GM23338 (cell line): ENCODE measurements around the gene SLC24A4. TPM values are rescaled to one million over a fixed set of nuclear protein-coding genes. Genes with fewer than 3 reads are reported as not detected.

ENCODE experiments used
- ATAC-seq: fragments of 200-7000 bp; cut with Tn5 transposase; 3 replicates; pipeline ENCODE4 v1.9.1; 2020
- DNase-seq: peaks from one replicate; pipeline ENCODE4 v3.0.0-alpha.2; 2015; ENCODE audit warnings: low spot score
- H2AFZ ChIP-seq: fragments of 200-600 bp; sonication (generic); 2 replicates; pipeline ENCODE4 v1.8.0; 2016; ENCODE audit warnings: antibody characterized with exemption, mild to moderate bottlenecking, moderate library complexity
- H3F3A ChIP-seq: fragments of 200-600 bp; sonication (generic); replicated peaks from 2 replicates; pipeline ENCODE4 v1.8.0; 2017; ENCODE audit warnings: antibody characterized with exemption, mixed run types, low read depth
- H3K27ac ChIP-seq: fragments of 200-600 bp; sonication (generic); 2 replicates; pipeline ENCODE4 v1.6.1; 2016; ENCODE audit warnings: low read depth
- H3K27me3 ChIP-seq: fragments of 200-600 bp; sonication (generic); 2 replicates; pipeline ENCODE4 v1.8.0; 2016; ENCODE audit warnings: mild to moderate bottlenecking, mixed run types, moderate library complexity; ENCODE audit not compliant: insufficient read depth
- H3K36me3 ChIP-seq: fragments of 200-600 bp; sonication (generic); 2 replicates; pipeline ENCODE4 v1.8.0; 2016; ENCODE audit warnings: mild to moderate bottlenecking; ENCODE audit not compliant: insufficient read depth
- H3K4me1 ChIP-seq: fragments of 200-600 bp; sonication (generic); 2 replicates; pipeline ENCODE4 v1.8.0; 2016; ENCODE audit warnings: mild to moderate bottlenecking, moderate library complexity; ENCODE audit not compliant: insufficient read depth
- H3K4me2 ChIP-seq: fragments of 200-600 bp; sonication (generic); 2 replicates; pipeline ENCODE4 v1.7.1; 2017; ENCODE audit warnings: mixed run types
- H3K4me3 ChIP-seq: fragments of 200-600 bp; sonication (generic); 2 replicates; pipeline ENCODE4 v1.6.1; 2016; ENCODE audit warnings: mixed run types
- H3K79me2 ChIP-seq: fragments of 200-600 bp; sonication (generic); replicated peaks from 2 replicates; pipeline ENCODE4 v1.8.0; 2017; ENCODE audit warnings: mild to moderate bottlenecking; ENCODE audit not compliant: insufficient read depth
- H3K9me2 ChIP-seq: fragments of 200-600 bp; sonication (generic); 2 replicates; pipeline ENCODE4 v1.8.0; 2017; ENCODE audit not compliant: insufficient read depth
- H4K20me1 ChIP-seq: fragments of 200-600 bp; sonication (generic); replicated peaks from 2 replicates; pipeline ENCODE4 v1.8.0; 2017; ENCODE audit warnings: mild to moderate bottlenecking; ENCODE audit not compliant: insufficient read depth
- H3K27ac Mint-ChIP-seq: 2 replicates; pipeline ENCODE4 v1.8.0; 2020; ENCODE audit warnings: inconsistent platforms, mild to moderate bottlenecking, moderate library complexity, mixed read lengths
- H3K27me3 Mint-ChIP-seq: 3 replicates; pipeline ENCODE4 v1.8.0; 2022; ENCODE audit warnings: low read depth, mild to moderate bottlenecking, moderate library complexity, mixed read lengths, inconsistent platforms; ENCODE audit not compliant: insufficient read depth, poor library complexity
- H3K36me3 Mint-ChIP-seq: 3 replicates; pipeline ENCODE4 v1.8.0; 2021; ENCODE audit warnings: low read depth, mild to moderate bottlenecking, inconsistent platforms, moderate library complexity, mixed read lengths
- H3K4me1 Mint-ChIP-seq: 3 replicates; pipeline ENCODE4 v1.8.0; 2020; ENCODE audit warnings: mild to moderate bottlenecking, inconsistent platforms, mixed read lengths
- H3K4me3 Mint-ChIP-seq: 3 replicates; pipeline ENCODE4 v1.8.0; 2021; ENCODE audit warnings: moderate library complexity, mild to moderate bottlenecking, inconsistent platforms, mixed read lengths
- H3K9me3 Mint-ChIP-seq: 3 replicates; pipeline ENCODE4 v1.8.0; 2020; ENCODE audit warnings: moderate library complexity, mild to moderate bottlenecking, inconsistent platforms, mixed read lengths
- CREB1 ChIP-seq: fragments of 250-450 bp; sonication (Bioruptor Pico); IDR thresholded peaks from 2 replicates; pipeline ENCODE4 v1.5.0; 2020; ENCODE audit warnings: low read depth, mild to moderate bottlenecking, moderate library complexity
- CTCF ChIP-seq, 2 experiments: fragments of 200-600 bp in 1 of 2; sonication (generic) in 1 of 2; conservative IDR thresholded peaks; 2 replicates each; pipeline versions ENCODE4 v1.5.1 to v1.6.1; 2016 to 2017; ENCODE audit warnings: antibody characterized with exemption in 2 of 2, low read depth in 2 of 2, mild to moderate bottlenecking in 2 of 2, moderate library complexity in 1 of 2
- ETS1 ChIP-seq: IDR thresholded peaks from 2 replicates; pipeline ENCODE4 v1.6.1; 2016; ENCODE audit warnings: antibody characterized with exemption
- EZH2 ChIP-seq: fragments of 200-600 bp; sonication (generic); IDR thresholded peaks from one replicate; pipeline ENCODE4 v1.8.0; 2017; ENCODE audit warnings: antibody characterized with exemption, mild to moderate bottlenecking, low read depth; ENCODE audit not compliant: unreplicated experiment
- EZH2phosphoT487 ChIP-seq: fragments of 200-600 bp; sonication (generic); IDR thresholded peaks from one replicate; pipeline ENCODE4 v1.8.1; 2018; ENCODE audit warnings: antibody characterized with exemption; ENCODE audit not compliant: unreplicated experiment
- JUNB ChIP-seq: IDR thresholded peaks from one replicate; pipeline ENCODE4 v1.6.1; 2016; ENCODE audit warnings: antibody characterized with exemption; ENCODE audit not compliant: unreplicated experiment
- NANOG ChIP-seq: IDR thresholded peaks from 2 replicates; pipeline ENCODE4 v1.6.1; 2016; ENCODE audit warnings: antibody characterized with exemption, borderline replicate concordance
- POLR2AphosphoS5 ChIP-seq: IDR thresholded peaks from 2 replicates; pipeline ENCODE4 v1.6.1; 2016; ENCODE audit warnings: antibody characterized with exemption, low read depth
- REST ChIP-seq: IDR thresholded peaks from one replicate; pipeline ENCODE4 v1.6.1; 2018; ENCODE audit warnings: antibody characterized with exemption; ENCODE audit not compliant: unreplicated experiment
- STAT1 ChIP-seq: IDR thresholded peaks from one replicate; pipeline ENCODE4 v1.6.1; 2016; ENCODE audit warnings: antibody characterized with exemption; ENCODE audit not compliant: unreplicated experiment
- ZNF114 ChIP-seq: fragments of 250-450 bp; sonication (Bioruptor Pico); IDR thresholded peaks from 2 replicates; pipeline ENCODE4 v1.5.0; 2020; ENCODE audit warnings: mild to moderate bottlenecking, moderate library complexity
- ZNF331 ChIP-seq: fragments of 250-450 bp; sonication (Bioruptor Pico); IDR thresholded peaks from 2 replicates; pipeline ENCODE4 v1.5.0; 2020; ENCODE audit warnings: low read depth, mild to moderate bottlenecking, moderate library complexity
- ZNF462 ChIP-seq: fragments of 250-450 bp; sonication (Bioruptor Pico); IDR thresholded peaks from 2 replicates; pipeline ENCODE4 v1.5.0; 2020; ENCODE audit warnings: mild to moderate bottlenecking, moderate library complexity
- polyA plus RNA-seq: library from polyadenylated mRNA; unstranded; fragments of >200 nt; fragmentation: Nextera tagmentation; extraction: Ambion mirVana; gene quantifications from 2 replicates; pipeline ENCODE4 v1.2.1, GENCODE V29; 2016
- total RNA-seq: library from RNA; depleted of rRNA; stranded (reverse); fragments of >200 nt; shearing (Covaris generic); gene quantifications from 2 replicates; pipeline ENCODE4 v1.2.3, GENCODE V29; 2014

SLC24A4 gene
- total and polyA plus RNA-seq, 2 experiments from 2014 or later, result 0.06 to 0.38 TPM

GRCh38 chr14:92484132-92484823, 161.3 kb downstream of the SLC24A4 start:
- Histone ChIP-seq H3K27me3 (no peaks in the 10 kb centered on the region), H3K36me3 (no peaks in the 10 kb centered on the region), H3K27ac (no peak overlapping the region), H2AFZ (no peak overlapping the region), H3K9me2 (no peaks in the 10 kb centered on the region), H3K4me1 (no peaks in the 10 kb centered on the region), H4K20me1 (no peaks in the 10 kb centered on the region), H3K79me2 (no peaks in the 10 kb centered on the region), H3K4me2 (no peak overlapping the region), H3K4me3 (no peak overlapping the region), H3F3A (no peaks in the 10 kb centered on the region)
- DNase-seq (no peak), ATAC-seq (no peak)
- Mint-ChIP-seq H3K36me3 (no peaks in the 10 kb centered on the region), H3K27me3 (peaks cover 5% of the 10 kb centered on the region), H3K27ac (no peak overlapping the region), H3K9me3 (no peaks in the 10 kb centered on the region; the same call in 2 of the 3 replicates), H3K4me3 (no peak overlapping the region), H3K4me1 (peaks cover 15% of the 10 kb centered on the region)
- TF ChIP-seq NANOG (no peak), EZH2 (no peak), ZNF114 (CRISPR knock-in tag) (no peak), JUNB (no peak), EZH2phosphoT487 (no peak), ZNF462 (CRISPR knock-in tag) (no peak), ZNF331 (no peak), CREB1 (CRISPR knock-in tag) (no peak), POLR2AphosphoS5 (no peak), CTCF (conservative IDR thresholded peaks at IDR 0.05; ENCODE audit: low read depth in 2 of 2) (no peak), REST (no peak), ETS1 (no peak), STAT1 (no peak)
